ENCODE results near the gene MLPH. TPM values are rescaled to one million over a fixed set of nuclear protein-coding genes. Genes with fewer than 3 reads are reported as not detected.

Gene MLPH
- total RNA-seq, 2 experiments from 2014 or later, result not detected

GRCh38 chr2:237538901-237539300 is 51.9 kb downstream of the MLPH start:
- H3K27me3 Mint-ChIP-seq, result peaks cover 3% of the 10 kb centered on the region
- H3K27ac Mint-ChIP-seq, result no peak overlapping the region
- H3K4me1 Mint-ChIP-seq, result no peaks in the 10 kb centered on the region
- H3K9me3 Mint-ChIP-seq, result no peaks in the 10 kb centered on the region
- no peak overlapping the region for H3K4me3 Mint-ChIP-seq
- no peaks in the 10 kb centered on the region for H3K36me3 Mint-ChIP-seq (ENCODE audit: low read depth)
- no peak for DNase-seq
- POLR2A ChIA-PET, result no interaction called here
- CTCF ChIA-PET, result no interaction called here

DNA sequence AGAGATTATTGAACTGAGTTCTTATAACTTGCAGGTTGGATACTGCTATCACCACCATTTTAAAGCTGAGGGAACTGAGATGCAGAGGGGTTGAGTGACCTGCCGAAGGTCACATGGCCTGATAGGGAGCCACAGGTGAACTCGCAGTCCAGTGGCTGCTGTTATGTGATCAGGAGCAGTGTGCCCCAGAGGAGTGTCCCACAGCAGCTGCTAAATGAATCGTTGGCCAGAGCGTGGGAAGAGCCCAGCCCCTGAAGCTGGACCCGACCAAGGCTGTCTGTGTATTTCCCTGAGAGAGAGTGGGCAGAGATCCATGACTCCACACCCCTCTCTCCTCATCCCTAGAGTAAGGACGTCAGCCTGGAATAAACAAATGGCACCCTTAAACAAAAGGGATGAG is 52.6 kb downstream of the MLPH start:
- no peak for DNase-seq
- Mint-ChIP-seq H3K27ac (no peak overlapping the region), H3K36me3 (ENCODE audit: low read depth) (no peaks in the 10 kb centered on the region), H3K4me1 (no peaks in the 10 kb centered on the region), H3K4me3 (no peak overlapping the region), H3K27me3 (peaks cover 3% of the 10 kb centered on the region), H3K9me3 (no peaks in the 10 kb centered on the region)
- POLR2A ChIA-PET, result no interaction called here
- CTCF ChIA-PET, result interaction anchor here (2.1 kb wide), 1 partner anchor 27 kb away, joined by 6 read pairs; no protein-coding TSS in a partner anchor

GRCh38 chr2:237540223-237540775 is 53.2 kb downstream of the MLPH start:
- Mint-ChIP-seq H3K9me3 (no peaks in the 10 kb centered on the region), H3K4me3 (no peak overlapping the region), H3K27me3 (peaks cover 1% of the 10 kb centered on the region), H3K36me3 (ENCODE audit: low read depth) (no peaks in the 10 kb centered on the region), H3K4me1 (no peaks in the 10 kb centered on the region), H3K27ac (no peak overlapping the region)
- ChIA-PET POLR2A (no interaction called here), CTCF (interaction anchor here (2.1 kb wide), 1 partner anchor 27 kb away, joined by 6 read pairs; no protein-coding TSS in a partner anchor)
- DNase-seq, result no peak

DNA sequence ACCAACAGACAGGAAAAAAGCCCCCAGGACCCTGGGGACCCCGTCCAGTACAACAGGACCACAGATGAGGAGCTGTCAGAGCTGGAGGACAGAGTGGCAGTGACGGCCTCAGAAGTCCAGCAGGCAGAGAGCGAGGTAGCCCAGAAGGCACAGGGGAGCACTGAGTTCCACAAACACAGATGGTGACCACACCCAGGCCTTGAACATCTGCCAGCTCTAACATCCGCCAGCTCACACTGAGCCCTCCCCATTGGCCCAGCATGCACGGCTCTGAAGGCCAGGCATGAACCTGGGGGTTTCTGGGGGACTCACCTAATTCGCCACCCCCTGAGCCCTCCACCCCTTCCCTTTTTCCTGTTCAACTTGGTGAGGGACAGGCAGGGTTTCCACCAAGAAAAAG is 53.8 kb downstream of the MLPH start:
- no peaks in the 10 kb centered on the region for H3K9me3 Mint-ChIP-seq
- POLR2A ChIA-PET, result no interaction called here
- H3K4me3 Mint-ChIP-seq, result no peak overlapping the region
- H3K27me3 Mint-ChIP-seq, result no peaks in the 10 kb centered on the region
- H3K4me1 Mint-ChIP-seq, result no peaks in the 10 kb centered on the region
- H3K36me3 Mint-ChIP-seq (ENCODE audit: low read depth), result no peaks in the 10 kb centered on the region
- CTCF ChIA-PET, result interaction anchor here (1.3 to 2.1 kb wide), 2 partner anchors 28 to 31 kb away, joined by 3 to 6 read pairs; no protein-coding TSS in a partner anchor
- no peak overlapping the region for H3K27ac Mint-ChIP-seq
- DNase-seq, result no peak

DNA sequence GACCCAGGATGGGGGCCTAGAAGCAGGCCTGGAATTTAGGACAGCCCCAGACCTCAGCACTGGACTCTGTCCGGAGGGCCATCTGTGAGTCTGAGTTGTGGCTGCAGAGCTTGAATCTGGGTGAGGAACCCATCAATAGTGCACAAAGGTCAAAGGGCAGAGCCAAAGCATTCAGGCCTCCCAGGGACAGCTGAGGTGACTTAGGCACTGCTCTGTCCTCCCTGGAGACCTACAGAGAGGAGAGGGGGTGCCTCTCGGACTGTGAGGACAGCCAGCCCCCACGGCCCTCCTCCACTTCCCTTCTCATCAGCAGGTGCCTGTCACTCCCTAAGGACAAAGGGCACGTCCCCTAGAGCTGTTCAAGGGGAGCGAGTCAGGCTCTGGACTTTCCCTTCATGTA is 54.2 kb downstream of the MLPH start:
- no peaks in the 10 kb centered on the region for H3K27me3 Mint-ChIP-seq
- H3K4me3 Mint-ChIP-seq, result no peak overlapping the region
- DNase-seq, result no peak
- ChIA-PET CTCF (interaction anchor here (1.3 to 2.1 kb wide), 2 partner anchors 28 to 30 kb away, joined by 3 to 6 read pairs; no protein-coding TSS in a partner anchor), POLR2A (no interaction called here)
- H3K4me1 Mint-ChIP-seq, result no peaks in the 10 kb centered on the region
- no peaks in the 10 kb centered on the region for H3K9me3 Mint-ChIP-seq
- H3K27ac Mint-ChIP-seq, result no peak overlapping the region
- no peaks in the 10 kb centered on the region for H3K36me3 Mint-ChIP-seq (ENCODE audit: low read depth)

- H3K27ac Mint-ChIP-seq, result no peak overlapping the region
- no peak overlapping the region for H3K4me3 Mint-ChIP-seq
- no peaks in the 10 kb centered on the region for H3K9me3 Mint-ChIP-seq
- ChIA-PET POLR2A (no interaction called here), CTCF (interaction anchor here (1.3 kb wide), 1 partner anchor 29 kb away, joined by 3 read pairs; no protein-coding TSS in a partner anchor)
- DNase-seq, result no peak
- H3K36me3 Mint-ChIP-seq (ENCODE audit: low read depth), result no peaks in the 10 kb centered on the region
- no peaks in the 10 kb centered on the region for H3K27me3 Mint-ChIP-seq
- no peaks in the 10 kb centered on the region for H3K4me1 Mint-ChIP-seq
Observed at GRCh38 chr2:237542001-237542704, 55.1 kb downstream of the MLPH start.

- Mint-ChIP-seq H3K4me1 (no peaks in the 10 kb centered on the region), H3K9me3 (no peaks in the 10 kb centered on the region), H3K27ac (no peak overlapping the region), H3K27me3 (peaks cover 3% of the 10 kb centered on the region), H3K4me3 (no peak overlapping the region), H3K36me3 (ENCODE audit: low read depth) (no peaks in the 10 kb centered on the region)
- ChIA-PET POLR2A (no interaction called here), CTCF (interaction anchor here (1.0 to 1.2 kb wide), 2 partner anchors 26 to 33 kb away, joined by 4 to 6 read pairs; no protein-coding TSS in a partner anchor)
- no peak for DNase-seq
Observed at GRCh38 chr2:237546040-237546875, 59.2 kb downstream of the MLPH start.

GRCh38 chr2:237546876-237547395 is 59.9 kb downstream of the MLPH start:
- ChIA-PET CTCF (interaction anchor here (1.2 kb wide), 1 partner anchor 25 kb away, joined by 4 read pairs; no protein-coding TSS in a partner anchor), POLR2A (no interaction called here)
- no peak overlapping the region for H3K27ac Mint-ChIP-seq
- H3K4me1 Mint-ChIP-seq, result no peaks in the 10 kb centered on the region
- DNase-seq, result no peak
- no peak overlapping the region for H3K4me3 Mint-ChIP-seq
- H3K36me3 Mint-ChIP-seq (ENCODE audit: low read depth), result no peaks in the 10 kb centered on the region
- no peaks in the 10 kb centered on the region for H3K9me3 Mint-ChIP-seq
- H3K27me3 Mint-ChIP-seq, result peaks cover 3% of the 10 kb centered on the region

- no peak overlapping the region for H3K27ac Mint-ChIP-seq
- H3K36me3 Mint-ChIP-seq (ENCODE audit: low read depth), result no peaks in the 10 kb centered on the region
- H3K27me3 Mint-ChIP-seq, result peaks cover 6% of the 10 kb centered on the region
- no peak overlapping the region for H3K4me3 Mint-ChIP-seq
- no peak for DNase-seq
- no peaks in the 10 kb centered on the region for H3K4me1 Mint-ChIP-seq
- ChIA-PET POLR2A (no interaction called here), CTCF (no interaction called here)
- H3K9me3 Mint-ChIP-seq, result no peaks in the 10 kb centered on the region
Observed at GRCh38 chr2:237547841-237548416, 60.9 kb downstream of the MLPH start.

GRCh38 chr2:237549216-237549615 is 62.2 kb downstream of the MLPH start:
- Mint-ChIP-seq H3K4me3 (no peak overlapping the region), H3K4me1 (no peaks in the 10 kb centered on the region), H3K27me3 (peaks cover 11% of the 10 kb centered on the region), H3K36me3 (ENCODE audit: low read depth) (no peaks in the 10 kb centered on the region), H3K9me3 (peaks cover 2% of the 10 kb centered on the region), H3K27ac (no peak overlapping the region)
- CTCF ChIA-PET, result interaction anchor here (1.2 kb wide), 1 partner anchor 23 kb away, joined by 5 read pairs; no protein-coding TSS in a partner anchor
- no peak for DNase-seq
- POLR2A ChIA-PET, result no interaction called here

GRCh38 chr2:237549643-237550415 is 62.8 kb downstream of the MLPH start:
- no peak for DNase-seq
- Mint-ChIP-seq H3K9me3 (peaks cover 4% of the 10 kb centered on the region), H3K27ac (no peak overlapping the region), H3K36me3 (ENCODE audit: low read depth) (no peaks in the 10 kb centered on the region), H3K4me3 (no peak overlapping the region), H3K4me1 (no peaks in the 10 kb centered on the region), H3K27me3 (peaks cover 15% of the 10 kb centered on the region)
- ChIA-PET CTCF (interaction anchor here (1.2 kb wide), 1 partner anchor 22 kb away, joined by 5 read pairs; no protein-coding TSS in a partner anchor), POLR2A (no interaction called here)

- peaks cover 20% of the 10 kb centered on the region for H3K27me3 Mint-ChIP-seq
- no peak overlapping the region for H3K27ac Mint-ChIP-seq
- no peak overlapping the region for H3K4me3 Mint-ChIP-seq
- DNase-seq, result no peak
- peaks cover 10% of the 10 kb centered on the region for H3K9me3 Mint-ChIP-seq
- ChIA-PET CTCF (interaction anchor here (1.1 kb wide), 1 partner anchor 38 kb away, joined by 3 read pairs; no protein-coding TSS in a partner anchor), POLR2A (no interaction called here)
- H3K4me1 Mint-ChIP-seq, result no peaks in the 10 kb centered on the region
- H3K36me3 Mint-ChIP-seq (ENCODE audit: low read depth), result peaks cover 2% of the 10 kb centered on the region
Observed at GRCh38 chr2:237551071-237551574, 64.1 kb downstream of the MLPH start.

All from activated CD4-positive, alpha-beta memory T cell treated with anti-CD3 and anti-CD28 coated beads, Interleukin-2, amount 10 ng/mL, durations not matched to agents 7 days and 5 days (primary cell).